T-cell (primary cell): ENCODE data around the gene CROCC. TPM values are rescaled to one million over a fixed set of nuclear protein-coding genes. Genes with fewer than 3 reads are reported as not detected.
"Not testable (repeated sequence)": the region's sequence is repeated elsewhere in the genome, so short reads cannot be mapped to it uniquely, and the experiment has no call there.

Source experiments
- ATAC-seq, 4 experiments: fragments of 200-7000 bp in 3 of 4; fragments of 150-1000 bp in 1 of 4; cut with Tn5 transposase; replicated peaks in 1 of 4; 1 replicate in 3 of 4; 2 replicates in 1 of 4; pipeline ENCODE4 v1.10.0; 2021; ENCODE audit warnings: moderate library complexity in 3 of 4, mild to moderate bottlenecking in 2 of 4, moderate number of reproducible peaks in 1 of 4
- CTCF ChIA-PET, 2 donors: fragments of 300-600 bp; sonication (Branson Sonifier 250); formaldehyde crosslinking; loops; one replicate each; lab custom pipeline; 2022; ENCODE audit warnings: antibody characterized with exemption in 2 of 2; lab: Charles Lee
- POLR2A ChIA-PET, 2 donors: fragments of 300-600 bp; sonication (Branson Sonifier 250); formaldehyde crosslinking; loops; one replicate each; lab custom pipeline; 2022; ENCODE audit warnings: antibody characterized with exemption in 2 of 2; lab: Charles Lee
- DNase-seq, 35 experiments: peaks; one replicate each; pipeline versions ENCODE4 v3.0.0 to v3.0.0-alpha.2; 2013 to 2023
- H3K27ac ChIP-seq: one replicate; pipeline ENCODE4 v1.5.1; 2013; ENCODE audit warnings: low read length
- H3K27me3 ChIP-seq, 2 experiments: replicated peaks in 1 of 2; 1 replicate in 1 of 2; 2 replicates in 1 of 2; pipeline versions ENCODE4 v1.6.1 to v1.7.0; 2013; ENCODE audit warnings: low read length in 1 of 2, mixed read lengths in 1 of 2; ENCODE audit not compliant: control insufficient read depth in 2 of 2, insufficient read depth in 2 of 2; ENCODE audit errors: extremely low read depth in 1 of 2
- H3K36me3 ChIP-seq, 2 donors: 1 replicate in 1 of 2; 2 replicates in 1 of 2; pipeline versions ENCODE4 v1.6.1 to v1.7.0; 2013; ENCODE audit warnings: low read length in 1 of 2; ENCODE audit not compliant: control insufficient read depth in 2 of 2, insufficient read depth in 1 of 2; ENCODE audit errors: extremely low read depth in 1 of 2
- H3K4me1 ChIP-seq, 2 experiments: 1 replicate in 1 of 2; 2 replicates in 1 of 2; pipeline versions ENCODE4 v1.6.1 to v1.7.0; 2013; ENCODE audit warnings: low read length in 2 of 2, mixed read lengths in 1 of 2; ENCODE audit not compliant: insufficient read depth in 2 of 2, control insufficient read depth in 1 of 2; ENCODE audit errors: extremely low read depth in 1 of 2
- H3K4me3 ChIP-seq, 2 donors: 1 replicate in 1 of 2; 2 replicates in 1 of 2; pipeline versions ENCODE4 v1.5.1 to v1.7.0; 2013; ENCODE audit warnings: mild to moderate bottlenecking in 2 of 2, low read length in 1 of 2, moderate library complexity in 1 of 2; ENCODE audit not compliant: control insufficient read depth in 1 of 2; ENCODE audit errors: extremely low read depth in 1 of 2
- H3K9me3 ChIP-seq: 2 replicates; pipeline ENCODE4 v1.7.0; 2013
- H3K27ac Mint-ChIP-seq, 2 donors: one replicate each; pipeline ENCODE4 v1.8.0; 2020 to 2021; ENCODE audit warnings: mild to moderate bottlenecking in 2 of 2, mixed read lengths in 2 of 2
- H3K27me3 Mint-ChIP-seq, 2 donors: one replicate each; pipeline ENCODE4 v1.8.0; 2021 to 2022; ENCODE audit warnings: mixed read lengths in 2 of 2
- H3K36me3 Mint-ChIP-seq: one replicate; pipeline ENCODE4 v1.8.0; 2021; ENCODE audit warnings: mixed read lengths
- H3K4me1 Mint-ChIP-seq, 3 donors: one replicate each; pipeline ENCODE4 v1.8.0; 2020 to 2022; ENCODE audit warnings: mixed read lengths in 3 of 3, mild to moderate bottlenecking in 1 of 3
- H3K4me3 Mint-ChIP-seq, 3 donors: one replicate each; pipeline ENCODE4 v1.8.0; 2020 to 2022; ENCODE audit warnings: mild to moderate bottlenecking in 3 of 3, mixed read lengths in 3 of 3, moderate library complexity in 3 of 3
- H3K9me3 Mint-ChIP-seq, 3 donors: one replicate each; pipeline ENCODE4 v1.8.0; 2020 to 2022; ENCODE audit warnings: mixed read lengths in 3 of 3
- WGBS: methylation state at CpG from one replicate; pipeline ENCODE4 v1.1.5; 2013; ENCODE audit warnings: missing lambda C conversion rate; ENCODE audit not compliant: insufficient coverage; 5-methylcytosine and 5-hydroxymethylcytosine counted together
- total RNA-seq, 35 experiments: library from RNA in 6 of 35; stranded (reverse) in 6 of 35; fragments of 120-200 nt in 1 of 35; gene quantifications; one replicate each; pipeline versions ENCODE4 v1.2.1 to v1.2.4 and lab custom pipeline; 2013 to 2026

CROCC gene, protein sequence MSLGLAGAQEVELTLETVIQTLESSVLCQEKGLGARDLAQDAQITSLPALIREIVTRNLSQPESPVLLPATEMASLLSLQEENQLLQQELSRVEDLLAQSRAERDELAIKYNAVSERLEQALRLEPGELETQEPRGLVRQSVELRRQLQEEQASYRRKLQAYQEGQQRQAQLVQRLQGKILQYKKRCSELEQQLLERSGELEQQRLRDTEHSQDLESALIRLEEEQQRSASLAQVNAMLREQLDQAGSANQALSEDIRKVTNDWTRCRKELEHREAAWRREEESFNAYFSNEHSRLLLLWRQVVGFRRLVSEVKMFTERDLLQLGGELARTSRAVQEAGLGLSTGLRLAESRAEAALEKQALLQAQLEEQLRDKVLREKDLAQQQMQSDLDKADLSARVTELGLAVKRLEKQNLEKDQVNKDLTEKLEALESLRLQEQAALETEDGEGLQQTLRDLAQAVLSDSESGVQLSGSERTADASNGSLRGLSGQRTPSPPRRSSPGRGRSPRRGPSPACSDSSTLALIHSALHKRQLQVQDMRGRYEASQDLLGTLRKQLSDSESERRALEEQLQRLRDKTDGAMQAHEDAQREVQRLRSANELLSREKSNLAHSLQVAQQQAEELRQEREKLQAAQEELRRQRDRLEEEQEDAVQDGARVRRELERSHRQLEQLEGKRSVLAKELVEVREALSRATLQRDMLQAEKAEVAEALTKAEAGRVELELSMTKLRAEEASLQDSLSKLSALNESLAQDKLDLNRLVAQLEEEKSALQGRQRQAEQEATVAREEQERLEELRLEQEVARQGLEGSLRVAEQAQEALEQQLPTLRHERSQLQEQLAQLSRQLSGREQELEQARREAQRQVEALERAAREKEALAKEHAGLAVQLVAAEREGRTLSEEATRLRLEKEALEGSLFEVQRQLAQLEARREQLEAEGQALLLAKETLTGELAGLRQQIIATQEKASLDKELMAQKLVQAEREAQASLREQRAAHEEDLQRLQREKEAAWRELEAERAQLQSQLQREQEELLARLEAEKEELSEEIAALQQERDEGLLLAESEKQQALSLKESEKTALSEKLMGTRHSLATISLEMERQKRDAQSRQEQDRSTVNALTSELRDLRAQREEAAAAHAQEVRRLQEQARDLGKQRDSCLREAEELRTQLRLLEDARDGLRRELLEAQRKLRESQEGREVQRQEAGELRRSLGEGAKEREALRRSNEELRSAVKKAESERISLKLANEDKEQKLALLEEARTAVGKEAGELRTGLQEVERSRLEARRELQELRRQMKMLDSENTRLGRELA (N-terminal part only)
- 100 to 1,000 TPM in 1 of 5 donors, 10 to 100 TPM in 4; 59.3 to 104 (median 86.4) TPM for total RNA-seq
- total RNA-seq (2013), result 24.8 TPM
- 20.8 to 235 (median 78.9) reads per million in 29 experiments for total RNA-seq (lab: John Stamatoyannopoulos, UW)

GRCh38 chr1:16921391-16922185, at the start of gene CROCC:
Gene CROCC, plus strand, starts transcription at chr1:16921931. Its CDS starts 88 bp downstream, at chr1:16922019.
- 26% methylated on average over 15 of the region's 17 CpGs for WGBS
- Mint-ChIP-seq H3K36me3 (peaks cover 2% of the 10 kb centered on the region), H3K9me3 (no peaks in the 10 kb centered on the region), H3K27ac (peak within 1 kb of the TSS in 1 of 2 donors; percentile 68), H3K4me3 (peak within 1 kb of the TSS; percentile 46 to 77 (median 60)), H3K27me3 (no peaks in the 10 kb centered on the region), H3K4me1 (peaks cover 19 to 28% (median 27%) of the 10 kb centered on the region in 3 donors)
- Histone ChIP-seq H3K9me3 (no peaks in the 10 kb centered on the region), H3K4me1 (peaks cover 0 to 18% of the 10 kb centered on the region in 2 experiments), H3K27ac (no peak within 1 kb of the TSS), H3K36me3 (no peaks in the 10 kb centered on the region), H3K4me3 (peak within 1 kb of the TSS; percentile 13 to 26), H3K27me3 (no peaks in the 10 kb centered on the region)
- DNase-seq (peak in 28 of 35 experiments; percentile 8 to 62 (median 38)), ATAC-seq (peak; percentile 66 to 90 (median 84))
- POLR2A ChIA-PET, result interaction anchor here in 1 of 2 donors (0.6 to 0.7 kb wide), 3 partner anchors 23 to 31 kb away, joined by 3 to 12 read pairs (median 3); no protein-coding TSS in a partner anchor
- CTCF ChIA-PET, result interaction anchor here in 1 of 2 donors (0.7 to 1.1 kb wide), 3 partner anchors 13 to 312 kb away, joined by 3 to 4 read pairs (median 3); no protein-coding TSS in a partner anchor

DNA sequence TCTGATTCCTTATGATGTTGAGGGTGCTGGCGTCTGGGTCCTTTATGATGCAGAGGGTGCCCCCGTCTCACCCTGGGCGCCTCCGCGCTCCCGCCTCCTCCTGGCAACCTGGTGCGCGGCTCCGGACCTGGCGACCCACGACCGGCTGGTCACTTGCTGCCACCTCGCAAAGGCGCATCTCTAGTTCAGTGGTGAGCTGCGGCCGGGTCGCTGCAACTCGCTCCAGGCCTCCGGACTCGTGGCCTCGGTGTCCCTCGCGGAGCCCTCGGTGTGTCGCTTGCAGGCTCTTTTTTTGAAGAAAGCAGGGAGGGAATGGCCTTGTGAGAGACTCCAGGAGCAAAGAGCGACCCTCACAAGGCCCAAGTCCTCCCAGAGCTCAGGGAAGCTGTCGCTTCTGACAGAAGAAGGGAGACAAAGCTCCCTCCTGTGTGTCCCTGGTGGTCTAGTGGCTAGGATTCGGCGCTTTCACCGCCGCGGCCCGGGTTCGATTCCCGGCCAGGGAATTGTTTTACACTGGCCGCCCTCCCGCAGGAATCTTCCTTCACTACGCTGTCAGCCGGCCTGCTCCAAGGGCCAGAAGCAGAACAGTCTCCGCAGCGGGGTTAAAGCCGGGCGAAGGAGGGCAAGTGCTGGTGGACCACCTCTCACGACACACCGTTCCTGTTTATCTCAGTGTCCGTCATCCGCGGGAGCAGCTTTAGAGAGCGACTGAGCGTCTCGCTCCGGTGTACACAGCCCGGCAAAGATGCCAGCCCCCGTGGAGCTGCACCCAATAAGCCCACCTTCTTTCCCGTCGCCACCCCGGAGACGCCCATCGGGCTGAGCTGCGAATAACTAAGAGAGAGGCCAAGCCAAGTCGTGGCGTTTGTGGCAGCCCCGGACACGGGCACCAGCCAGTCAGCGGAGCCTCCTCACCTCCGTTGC, 49.3 kb upstream of the CROCC start:
- DNase-seq (peak in 7 of 35 experiments; percentile 10 to 44 (median 20)), ATAC-seq (peak; percentile 63 to 76 (median 69))
- WGBS, result 61% methylated on average over 22 of the region's 66 CpGs
- H3K27me3 Mint-ChIP-seq, result peaks cover 12 to 40% of the 10 kb centered on the region in 2 donors
- H3K27me3 ChIP-seq, result peaks cover 0 to 32% of the 10 kb centered on the region in 2 experiments
- CTCF ChIA-PET, H3K9me3 Mint-ChIP-seq, H3K36me3 Mint-ChIP-seq, H3K27ac ChIP-seq, H3K36me3 ChIP-seq, POLR2A ChIA-PET, H3K9me3 ChIP-seq: not testable (repeated sequence)
- peaks cover 0 to 15% of the 10 kb centered on the region in 2 experiments for H3K4me1 ChIP-seq
- H3K4me3 Mint-ChIP-seq, result peak overlapping the region; percentile 74 to 85 (median 75)
- H3K27ac Mint-ChIP-seq, result peak overlapping the region in 1 of 2 donors; percentile 65
- peaks cover 11 to 13% (median 12%) of the 10 kb centered on the region in 3 donors for H3K4me1 Mint-ChIP-seq
- H3K4me3 ChIP-seq, result peak overlapping the region; percentile 4 to 62

- CTCF ChIA-PET, H3K36me3 ChIP-seq, POLR2A ChIA-PET, H3K27ac ChIP-seq, H3K9me3 ChIP-seq, H3K9me3 Mint-ChIP-seq, H3K27ac Mint-ChIP-seq, H3K36me3 Mint-ChIP-seq: not testable (repeated sequence)
- Histone ChIP-seq H3K4me1 (peaks cover 0 to 15% of the 10 kb centered on the region in 2 experiments), H3K27me3 (peaks cover 0 to 32% of the 10 kb centered on the region in 2 experiments), H3K4me3 (peak overlapping the region in 1 of 2 donors; percentile 21)
- peak in 33 of 35 experiments; percentile 26 to 83 (median 55) for DNase-seq
- Mint-ChIP-seq H3K27me3 (peaks cover 12 to 44% of the 10 kb centered on the region in 2 donors), H3K4me1 (peaks cover 11 to 13% (median 12%) of the 10 kb centered on the region in 3 donors), H3K4me3 (peak overlapping the region; percentile 74 to 85 (median 75))
- 43% methylated on average over 13 of the region's 52 CpGs for WGBS
- peak; percentile 64 to 73 (median 66) for ATAC-seq
Observed at GRCh38 chr1:16873076-16873879, 48.5 kb upstream of the CROCC start.

- not testable (repeated sequence) for DNase-seq
Observed at GRCh38 chr1:16874968-16875765, 46.6 kb upstream of the CROCC start.

More at GRCh38 chr1:16874968-16875765, 46.6 kb upstream of the CROCC start:
- Histone ChIP-seq H3K4me1 (peaks cover 0 to 15% of the 10 kb centered on the region in 2 experiments), H3K27me3 (peaks cover 0 to 28% of the 10 kb centered on the region in 2 experiments)
- WGBS, result 78% methylated on average over 8 of the region's 35 CpGs
- CTCF ChIA-PET, H3K36me3 Mint-ChIP-seq, POLR2A ChIA-PET, H3K27ac ChIP-seq, ATAC-seq, H3K9me3 ChIP-seq, H3K9me3 Mint-ChIP-seq, H3K4me3 ChIP-seq, H3K36me3 ChIP-seq, H3K4me3 Mint-ChIP-seq: not testable (repeated sequence)
- H3K27ac Mint-ChIP-seq, result peak overlapping the region in 1 of 2 donors; percentile 50
- H3K27me3 Mint-ChIP-seq, result peaks cover 17 to 54% of the 10 kb centered on the region in 2 donors
- H3K4me1 Mint-ChIP-seq, result peaks cover 11 to 13% (median 12%) of the 10 kb centered on the region in 3 donors
